ENCODE measurements around the gene EIF1AD.
"Not testable (repeated sequence)": the region's sequence is repeated elsewhere in the genome, so short reads cannot be mapped to it uniquely, and the experiment has no call there.

The EIF1AD gene

DNA sequence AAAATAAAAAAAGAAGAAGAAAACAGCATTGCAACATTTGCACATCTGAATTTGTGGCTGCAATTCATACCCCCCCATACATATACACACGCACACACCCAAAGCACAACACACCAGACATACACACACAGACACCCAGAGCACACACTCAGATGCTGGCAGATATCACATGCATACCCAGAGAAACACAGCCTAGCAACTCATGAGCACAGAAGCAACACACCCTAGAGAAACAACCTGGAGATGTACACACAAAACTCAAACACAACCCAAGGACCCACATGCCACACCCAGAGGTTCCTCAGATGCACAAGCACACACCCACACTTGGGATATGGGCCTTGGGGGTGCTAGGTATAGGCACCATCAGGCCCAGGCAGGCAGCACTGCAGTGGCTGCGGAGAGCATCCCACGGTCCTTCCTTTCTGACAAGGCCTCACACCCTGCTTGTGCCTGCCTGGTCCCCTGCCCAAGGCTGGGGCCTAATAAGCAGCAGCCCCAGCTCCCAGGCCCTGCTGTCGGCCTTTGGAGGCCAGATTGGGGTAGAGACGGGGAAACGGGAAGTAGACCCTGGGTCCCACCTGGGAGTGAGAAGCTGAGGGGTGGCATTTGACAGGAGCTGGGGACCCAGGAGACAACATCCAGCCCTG is 13.0 kb upstream of the EIF1AD start:
- no peak overlapping the region for H3K4me3 ChIP-seq (replicated peaks; ENCODE audit: low read depth, low read length)
- no peak for DNase-seq (ENCODE audit: low read depth)
- TF ChIP-seq, protein P1, sequence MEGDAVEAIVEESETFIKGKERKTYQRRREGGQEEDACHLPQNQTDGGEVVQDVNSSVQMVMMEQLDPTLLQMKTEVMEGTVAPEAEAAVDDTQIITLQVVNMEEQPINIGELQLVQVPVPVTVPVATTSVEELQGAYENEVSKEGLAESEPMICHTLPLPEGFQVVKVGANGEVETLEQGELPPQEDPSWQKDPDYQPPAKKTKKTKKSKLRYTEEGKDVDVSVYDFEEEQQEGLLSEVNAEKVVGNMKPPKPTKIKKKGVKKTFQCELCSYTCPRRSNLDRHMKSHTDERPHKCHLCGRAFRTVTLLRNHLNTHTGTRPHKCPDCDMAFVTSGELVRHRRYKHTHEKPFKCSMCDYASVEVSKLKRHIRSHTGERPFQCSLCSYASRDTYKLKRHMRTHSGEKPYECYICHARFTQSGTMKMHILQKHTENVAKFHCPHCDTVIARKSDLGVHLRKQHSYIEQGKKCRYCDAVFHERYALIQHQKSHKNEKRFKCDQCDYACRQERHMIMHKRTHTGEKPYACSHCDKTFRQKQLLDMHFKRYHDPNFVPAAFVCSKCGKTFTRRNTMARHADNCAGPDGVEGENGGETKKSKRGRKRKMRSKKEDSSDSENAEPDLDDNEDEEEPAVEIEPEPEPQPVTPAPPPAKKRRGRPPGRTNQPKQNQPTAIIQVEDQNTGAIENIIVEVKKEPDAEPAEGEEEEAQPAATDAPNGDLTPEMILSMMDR (IDR thresholded peaks at IDR 0.05; ENCODE audit: low read length, missing control alignments): no peak

DNA sequence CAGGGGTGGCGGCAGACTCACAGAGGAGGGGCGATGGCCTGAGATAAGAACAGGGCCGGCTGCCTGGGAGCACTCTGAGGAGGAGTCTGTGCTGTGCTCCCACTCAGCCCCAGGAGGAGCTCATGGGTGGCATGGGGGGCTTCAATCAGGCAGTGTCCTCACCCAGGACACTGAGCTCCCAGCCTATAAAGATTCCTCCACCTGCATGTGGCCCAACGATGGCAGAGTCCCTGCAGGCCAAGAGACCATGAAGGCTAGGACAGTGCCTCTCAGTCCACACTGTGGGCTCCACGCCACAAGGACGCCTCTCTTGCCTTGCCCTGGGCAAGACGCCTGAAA is 11.8 kb upstream of the EIF1AD start:
- H3K4me3 ChIP-seq (replicated peaks; ENCODE audit: low read depth, low read length): no peak overlapping the region
- TF ChIP-seq, protein P1 (IDR thresholded peaks at IDR 0.05; ENCODE audit: low read length, missing control alignments): no peak
- no peak for DNase-seq (ENCODE audit: low read depth)

DNA sequence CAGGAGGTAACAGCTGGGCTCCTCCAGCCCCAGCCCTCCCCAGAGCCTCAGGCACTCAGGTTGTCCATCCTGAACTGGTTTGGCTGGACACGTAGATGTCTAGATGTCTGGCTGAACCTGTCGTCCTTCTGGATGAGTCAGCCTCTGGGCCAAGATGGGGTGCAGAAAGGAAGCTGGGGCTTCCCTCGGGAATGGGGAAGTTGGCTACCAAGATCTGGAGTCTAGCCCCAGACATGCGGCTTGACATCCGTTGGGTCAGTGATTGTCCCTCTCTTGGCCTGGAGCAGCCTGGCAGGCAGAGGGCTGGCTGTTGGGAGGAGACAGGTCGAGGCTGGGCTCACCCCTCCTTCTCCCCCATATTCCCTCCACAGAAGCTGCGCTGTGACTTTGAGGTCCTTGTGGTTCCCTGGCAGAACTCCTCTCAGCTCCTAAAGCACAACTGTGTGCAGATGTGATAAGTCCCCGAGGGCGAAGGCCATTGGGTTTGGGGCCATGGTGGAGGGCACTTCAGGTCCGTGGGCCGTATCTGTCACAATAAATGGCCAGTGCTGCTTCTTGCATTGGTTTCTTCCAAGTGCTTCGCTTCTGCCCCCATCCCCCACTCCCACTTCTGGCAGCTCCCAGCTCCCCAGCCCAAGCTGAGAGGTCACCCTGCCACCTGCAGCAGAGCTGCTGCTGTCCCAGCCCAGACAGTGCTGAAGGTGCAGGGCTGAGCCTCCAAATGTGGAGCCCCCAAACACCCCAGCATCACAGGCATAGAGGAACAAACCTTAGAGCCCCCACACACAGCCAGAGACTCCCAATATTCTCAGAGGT is 11.2 kb upstream of the EIF1AD start:
- TF ChIP-seq, protein P1 (IDR thresholded peaks at IDR 0.05; ENCODE audit: low read length, missing control alignments): no peak
- H3K4me3 ChIP-seq (replicated peaks; ENCODE audit: low read depth, low read length): no peak overlapping the region

DNA sequence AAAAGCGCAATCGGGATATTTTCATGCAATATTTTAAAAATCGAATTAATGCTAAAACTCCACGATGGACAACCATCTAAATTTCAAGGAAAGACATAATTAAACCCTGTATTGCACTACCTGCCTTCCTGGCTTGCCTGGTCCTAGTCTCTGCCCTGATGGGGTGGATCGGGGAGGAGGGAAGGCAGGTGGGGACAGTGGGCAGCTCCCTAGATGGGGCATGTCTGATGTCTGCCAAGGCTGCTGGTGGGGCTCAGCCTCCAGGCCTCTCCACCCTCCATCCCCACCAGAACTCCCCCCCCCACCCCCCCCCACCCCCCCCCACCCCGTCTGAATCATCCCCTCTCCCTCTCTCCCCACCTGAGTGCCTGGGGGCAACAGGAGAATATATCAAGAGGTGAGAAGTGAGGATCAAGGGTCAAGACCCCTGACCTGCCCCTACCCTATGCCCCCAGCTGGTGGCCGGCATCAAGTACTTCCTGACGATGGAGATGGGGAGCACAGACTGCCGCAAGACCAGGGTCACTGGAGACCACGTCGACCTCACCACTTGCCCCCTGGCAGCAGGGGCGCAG is 10.5 kb upstream of the EIF1AD start:
- H3K4me3 ChIP-seq (replicated peaks; ENCODE audit: low read depth, low read length): no peak overlapping the region
- no peak for DNase-seq (ENCODE audit: low read depth)
- TF ChIP-seq, protein P1 (IDR thresholded peaks at IDR 0.05; ENCODE audit: low read length, missing control alignments): no peak

More for the DNA sequence above, 11.2 kb upstream of the EIF1AD start:
- no peak for DNase-seq (ENCODE audit: low read depth)

DNA sequence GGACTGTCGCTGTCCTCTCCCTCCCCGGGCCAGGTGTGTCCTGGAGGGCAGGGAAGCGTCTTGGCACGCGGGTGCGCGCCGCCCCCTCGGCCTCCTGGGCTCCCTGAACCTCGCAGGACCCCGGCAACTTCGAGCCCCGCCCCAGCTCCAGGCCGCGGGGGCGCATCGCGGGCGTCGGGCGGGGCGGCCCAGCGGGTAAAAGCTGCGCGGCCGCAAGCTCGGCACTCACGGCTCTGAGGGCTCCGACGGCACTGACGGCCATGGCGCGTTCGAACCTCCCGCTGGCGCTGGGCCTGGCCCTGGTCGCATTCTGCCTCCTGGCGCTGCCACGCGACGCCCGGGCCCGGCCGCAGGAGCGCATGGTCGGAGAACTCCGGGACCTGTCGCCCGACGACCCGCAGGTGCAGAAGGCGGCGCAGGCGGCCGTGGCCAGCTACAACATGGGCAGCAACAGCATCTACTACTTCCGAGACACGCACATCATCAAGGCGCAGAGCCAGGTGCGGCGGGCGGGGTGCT is 9.9 kb upstream of the EIF1AD start, which contains the start of gene CST6:
Gene CST6 (plus strand): TSS at position 224 of the 519 bp plus-strand sequence. CDS start 37 bp downstream, at position 261.
- DNase-seq (ENCODE audit: low read depth): no peak
- no peak within 1 kb of the TSS for H3K4me3 ChIP-seq (replicated peaks; ENCODE audit: low read depth, low read length)
- TF ChIP-seq, protein P1 (IDR thresholded peaks at IDR 0.05; ENCODE audit: low read length, missing control alignments): no peak

DNA sequence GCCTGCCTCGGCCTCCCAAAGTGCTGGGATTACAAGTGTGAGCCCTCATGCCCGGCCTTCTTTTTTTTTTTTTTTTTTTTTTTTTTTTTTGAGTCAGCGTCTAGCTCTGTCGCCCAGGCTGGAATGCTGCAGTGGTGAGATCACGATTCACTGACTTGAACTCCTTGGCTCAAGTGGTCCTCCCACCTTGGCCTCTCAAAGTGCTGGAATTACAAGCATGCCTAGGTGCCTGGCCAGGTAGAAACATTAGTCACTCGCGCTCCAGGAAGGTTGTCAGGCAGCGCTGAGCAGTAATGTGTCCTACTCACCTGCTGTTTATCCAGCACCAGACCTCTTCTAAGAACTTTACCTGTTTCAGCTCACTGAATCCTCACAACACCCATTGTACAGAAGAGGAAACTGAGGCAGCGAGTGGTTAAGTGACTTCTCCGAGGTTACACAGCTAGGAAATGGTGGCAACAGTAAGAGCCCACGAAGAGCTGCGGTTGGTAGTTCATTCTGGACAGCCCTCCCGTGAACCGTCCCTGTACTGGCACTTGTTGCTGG is 9.4 kb upstream of the EIF1AD start:
- TF ChIP-seq, protein P1 (IDR thresholded peaks at IDR 0.05; ENCODE audit: low read length, missing control alignments): no peak
- DNase-seq (ENCODE audit: low read depth): peak; percentile 46

DNA sequence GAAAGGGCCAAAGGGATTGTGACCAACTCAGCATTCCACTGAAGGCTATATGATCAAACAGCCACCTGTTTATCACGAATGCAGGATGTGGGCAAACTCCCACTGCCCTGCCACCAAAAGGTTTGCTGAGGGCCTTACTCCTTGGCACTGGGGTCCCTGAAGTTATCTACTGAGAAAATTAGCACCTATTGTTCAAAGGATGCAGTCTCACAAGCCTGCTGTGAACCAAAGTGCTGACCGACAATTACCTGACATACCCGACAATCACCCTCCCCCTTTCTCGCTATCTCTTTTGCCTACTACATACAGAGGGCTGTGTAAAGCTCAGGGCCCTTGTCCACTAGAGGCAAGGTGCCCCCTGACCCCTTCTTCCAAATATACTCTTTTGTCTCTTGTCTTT is 8.1 kb upstream of the EIF1AD start:
- not testable (repeated sequence) for DNase-seq (ENCODE audit: low read depth); H3K4me3 ChIP-seq (replicated peaks; ENCODE audit: low read depth, low read length)

More for the DNA sequence above, 9.4 kb upstream of the EIF1AD start:
- no peak overlapping the region for H3K4me3 ChIP-seq (replicated peaks; ENCODE audit: low read depth, low read length)
